HG03460 (cell line): ENCODE data around the gene MGAT5B.

Experiments used
- ATAC-seq: cut with Tn5 transposase; IDR thresholded peaks from one replicate; pipeline ENCODE4 v1.9.1; 2021; ENCODE audit not compliant: unreplicated experiment

Gene MGAT5B

DNA sequence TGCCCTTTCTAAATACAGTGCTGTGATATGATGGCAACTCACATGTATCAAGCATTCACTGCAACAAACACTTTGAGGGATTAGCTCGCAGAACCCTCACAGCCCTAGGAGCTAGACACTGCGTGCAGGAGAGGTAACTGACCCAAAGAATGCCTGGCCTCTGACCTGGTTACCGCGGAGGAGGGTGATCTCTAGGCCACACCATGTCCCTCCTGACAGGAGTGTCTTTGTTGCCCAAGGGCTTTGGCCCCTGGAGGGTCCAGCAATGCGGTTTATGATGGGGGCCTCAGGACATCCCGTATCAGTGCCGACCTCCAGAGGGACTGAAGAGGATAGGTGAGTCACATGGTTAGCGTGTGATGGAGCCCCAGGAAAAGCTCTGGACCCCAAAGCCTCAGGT, 130.6 kb downstream of the MGAT5B start:
- no peak for ATAC-seq
